RKO (cell line): Measurements from ENCODE around the gene MYO5A.
"Not testable (repeated sequence)": the region's sequence is repeated elsewhere in the genome, so short reads cannot be mapped to it uniquely, and the experiment has no call there.

Experiments
- DNase-seq: peaks from one replicate; pipeline ENCODE4 v3.0.0-alpha.2; 2016; ENCODE audit warnings: low spot score

Gene MYO5A

GRCh38 chr15:52528564-52529340 is at the start of gene MYO5A:
TSS of gene MYO5A (minus strand) at chr15:52528880. CDS start at chr15:52528806, 74 bp downstream.
- DNase-seq: peak; percentile 80

DNA sequence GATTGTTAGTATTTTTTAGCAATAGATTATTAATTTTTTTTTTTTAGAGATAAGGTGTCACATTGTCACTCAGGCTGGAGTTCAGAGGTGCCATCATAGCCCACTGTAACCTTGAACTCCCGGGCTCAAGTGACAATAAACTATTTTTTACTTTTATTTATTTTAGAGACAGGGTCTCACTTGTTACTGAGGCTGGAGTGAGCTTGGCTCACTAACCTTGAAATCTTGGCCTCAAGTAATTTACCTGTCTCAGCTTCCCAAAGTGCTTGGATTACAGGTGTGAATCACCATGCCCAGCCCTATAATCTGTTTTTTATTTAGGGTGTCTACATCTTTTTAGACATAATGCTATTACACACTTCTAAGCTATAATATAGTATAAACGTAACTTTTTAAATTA is 48.0 kb upstream of the MYO5A start:
- no peak for DNase-seq

DNA sequence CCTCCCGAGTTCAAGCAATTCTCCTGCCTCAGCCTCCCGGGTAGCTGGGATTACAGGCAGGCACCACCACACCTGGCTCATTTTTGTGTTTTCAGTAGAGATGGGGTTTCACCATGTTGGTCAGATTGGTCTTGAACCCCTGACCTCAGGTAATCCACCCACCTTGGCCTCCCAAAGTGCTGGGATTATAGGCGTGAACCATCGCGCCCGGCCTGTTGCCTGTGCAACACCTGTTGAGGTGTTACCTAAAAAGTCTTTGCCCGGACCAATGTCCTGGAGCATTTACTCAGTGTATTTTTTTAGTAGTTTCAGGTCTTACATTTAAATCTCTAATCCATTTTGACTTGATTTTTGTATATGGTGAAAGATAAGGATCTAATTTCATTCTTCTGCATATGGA is 46.9 kb upstream of the MYO5A start:
- not testable (repeated sequence) for DNase-seq

DNA sequence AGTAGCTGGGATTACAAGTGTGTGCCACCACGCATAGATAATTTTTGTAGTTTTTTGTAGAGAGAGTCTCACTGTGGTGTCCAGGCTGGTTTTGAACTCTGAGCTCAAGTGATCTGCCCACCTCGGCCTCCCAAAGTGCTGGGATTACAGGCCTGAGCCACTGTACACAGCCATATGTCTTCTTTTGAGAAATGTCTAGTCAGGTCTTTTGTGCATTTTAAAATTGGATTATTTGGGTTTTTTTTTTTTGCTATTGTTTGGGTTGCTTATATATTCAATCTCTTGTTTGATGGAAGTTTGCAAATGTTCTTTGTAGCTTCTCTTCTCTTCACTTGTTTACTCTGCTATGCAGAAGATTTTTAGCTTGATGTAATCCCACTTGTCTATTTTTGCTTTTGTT is 46.4 kb upstream of the MYO5A start:
- DNase-seq: no peak

DNA sequence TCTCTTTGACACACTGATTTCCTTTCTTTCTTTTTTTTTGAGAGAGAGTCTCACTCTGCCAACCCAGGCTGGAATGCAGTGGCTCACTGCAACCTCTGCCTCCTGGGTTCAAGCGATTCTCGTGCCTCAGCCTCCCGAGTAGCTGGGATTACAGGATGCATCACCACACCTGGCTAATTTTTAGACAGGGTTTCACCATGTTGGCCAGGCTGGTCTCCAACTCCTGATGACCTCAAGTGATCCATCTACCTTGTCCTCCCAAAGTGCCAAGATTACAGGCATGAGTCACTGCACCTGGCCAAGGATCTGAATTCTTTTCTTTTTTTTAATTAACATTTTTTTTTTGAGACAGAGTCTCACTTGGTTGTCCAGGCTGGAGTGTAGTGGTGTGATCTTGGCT is 45.9 kb upstream of the MYO5A start:
- DNase-seq: not testable (repeated sequence)

GRCh38 chr15:52568601-52569585 is 40.2 kb upstream of the MYO5A start, which contains the start of gene ARPP19:
TSS of gene ARPP19 (minus strand) at chr15:52569030. CDS start at chr15:52568892, 138 bp downstream.
- DNase-seq: peak; percentile 94

- peak; percentile 68 for DNase-seq
Observed at GRCh38 chr15:52567871-52568600, 39.4 kb upstream of the MYO5A start.

DNA sequence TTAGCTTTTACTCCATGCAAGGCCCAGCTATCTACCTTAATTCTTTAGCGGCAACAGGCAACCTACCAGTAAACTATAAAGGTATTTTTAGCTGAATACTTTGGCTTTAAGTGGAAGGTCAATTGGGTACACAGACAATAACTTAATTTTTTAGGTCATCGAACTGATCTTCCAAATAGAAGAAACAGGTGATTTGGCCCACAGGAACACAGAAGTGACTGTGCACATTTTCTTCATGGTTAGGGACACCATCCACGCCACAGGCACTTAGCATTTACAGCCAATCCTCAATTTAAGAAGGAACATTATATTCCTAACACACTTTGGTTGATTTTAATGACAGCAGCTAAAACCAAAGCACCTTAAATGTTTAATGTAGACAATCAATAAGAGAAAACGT is 38.2 kb upstream of the MYO5A start:
- no peak for DNase-seq

GRCh38 chr15:52565417-52566358 is 37.0 kb upstream of the MYO5A start:
- peak; percentile 12 for DNase-seq

- DNase-seq: no peak
Observed at GRCh38 chr15:52563501-52564060, 34.9 kb upstream of the MYO5A start.

GRCh38 chr15:52559575-52559974 is 30.9 kb upstream of the MYO5A start:
- DNase-seq: peak; percentile 13

DNA sequence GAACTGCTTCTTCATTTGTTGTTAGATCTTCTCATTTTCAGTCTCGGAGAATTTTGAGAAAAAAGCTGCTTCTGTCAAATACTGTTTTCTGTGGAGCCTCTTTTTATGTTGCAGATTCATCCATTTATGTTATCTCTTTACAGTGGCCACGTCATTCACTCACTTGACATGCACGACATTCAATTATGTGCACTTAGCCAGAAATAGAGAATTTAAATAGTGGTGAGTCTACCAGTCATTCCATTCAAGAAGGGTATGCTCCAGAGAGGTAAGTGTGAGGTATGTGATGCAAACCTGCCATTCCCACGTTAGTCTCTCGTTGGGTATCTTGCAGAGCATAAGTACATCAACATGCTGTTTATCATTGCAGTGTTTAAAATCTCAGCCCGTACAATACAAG is 30.3 kb upstream of the MYO5A start:
- DNase-seq: no peak

- peak; percentile 35 for DNase-seq
Observed at GRCh38 chr15:52558196-52558595, 29.5 kb upstream of the MYO5A start.

GRCh38 chr15:52557274-52557641 is 28.6 kb upstream of the MYO5A start:
- DNase-seq: no peak

DNA sequence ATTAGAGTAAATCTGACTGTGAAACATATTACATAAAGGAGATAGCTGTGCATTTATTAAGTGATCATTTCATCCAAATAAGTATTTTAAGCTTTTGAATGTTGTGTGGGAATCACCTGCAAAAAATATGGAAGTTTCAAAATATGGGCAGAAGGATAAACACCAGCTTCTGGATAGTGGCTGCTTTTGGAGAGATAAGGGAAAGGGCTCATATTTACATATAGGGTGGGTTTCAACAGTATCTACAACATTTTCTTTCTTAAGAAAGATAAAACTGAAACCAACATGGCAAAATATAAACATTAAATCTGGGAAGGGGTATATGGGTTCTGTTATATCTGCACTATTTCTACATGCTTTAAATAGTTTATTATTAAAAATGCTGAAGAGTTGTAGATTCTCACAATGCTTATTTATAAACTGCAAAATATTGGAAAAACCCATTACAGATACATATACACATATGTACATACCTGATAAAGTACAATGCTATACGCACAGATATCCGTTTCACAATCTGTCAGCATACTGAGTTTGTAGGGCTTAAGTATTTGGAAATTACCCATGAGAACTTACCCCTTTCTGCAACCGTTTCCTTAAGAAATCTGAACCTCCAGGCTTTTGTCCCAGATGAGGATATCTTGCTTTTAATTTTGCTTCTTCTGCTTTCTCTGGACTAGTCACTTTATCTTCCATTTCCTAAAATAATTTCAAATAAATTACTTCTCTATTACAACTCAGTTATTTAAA is 28.0 kb upstream of the MYO5A start:
- DNase-seq: no peak

GRCh38 chr15:52552303-52552702 is 23.6 kb upstream of the MYO5A start:
- no peak for DNase-seq

DNA sequence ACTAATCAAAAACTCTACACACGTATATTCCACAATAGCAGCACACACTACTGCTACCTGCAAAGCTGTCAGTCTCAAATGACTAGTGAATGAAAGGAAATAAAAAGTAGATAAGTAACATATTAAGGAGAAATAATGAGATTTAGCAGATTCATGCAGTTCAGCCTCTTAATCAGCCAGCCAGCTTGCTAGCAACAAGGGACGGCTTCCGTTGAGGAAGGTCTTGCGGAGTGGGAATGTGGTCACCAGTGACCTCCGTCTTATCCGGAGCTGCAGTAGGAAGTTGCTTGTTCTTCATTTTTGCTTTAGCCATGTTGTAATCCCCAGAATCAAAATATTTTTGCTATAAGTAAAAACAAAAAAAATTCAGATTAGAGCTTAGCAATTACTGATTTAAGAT is 23.1 kb upstream of the MYO5A start:
- no peak for DNase-seq

GRCh38 chr15:52551186-52551585 is 22.5 kb upstream of the MYO5A start:
- not testable (repeated sequence) for DNase-seq

- no peak for DNase-seq
Observed at GRCh38 chr15:52546031-52546751, 17.5 kb upstream of the MYO5A start.
